Measurements from ENCODE around the gene VWCE.
"Not testable (repeated sequence)": the region's sequence is repeated elsewhere in the genome, so short reads cannot be mapped to it uniquely, and the experiment has no call there.

The VWCE gene

GRCh38 chr11:61254403-61255025 is 40.6 kb downstream of the VWCE start:
- peak; percentile 84 for DNase-seq (ENCODE audit: low spot score)

GRCh38 chr11:61252332-61252731 is 42.8 kb downstream of the VWCE start:
- not testable (repeated sequence) for DNase-seq (ENCODE audit: low spot score)

GRCh38 chr11:61250796-61251765 is 44.0 kb downstream of the VWCE start:
- not testable (repeated sequence) for DNase-seq (ENCODE audit: low spot score)

DNA sequence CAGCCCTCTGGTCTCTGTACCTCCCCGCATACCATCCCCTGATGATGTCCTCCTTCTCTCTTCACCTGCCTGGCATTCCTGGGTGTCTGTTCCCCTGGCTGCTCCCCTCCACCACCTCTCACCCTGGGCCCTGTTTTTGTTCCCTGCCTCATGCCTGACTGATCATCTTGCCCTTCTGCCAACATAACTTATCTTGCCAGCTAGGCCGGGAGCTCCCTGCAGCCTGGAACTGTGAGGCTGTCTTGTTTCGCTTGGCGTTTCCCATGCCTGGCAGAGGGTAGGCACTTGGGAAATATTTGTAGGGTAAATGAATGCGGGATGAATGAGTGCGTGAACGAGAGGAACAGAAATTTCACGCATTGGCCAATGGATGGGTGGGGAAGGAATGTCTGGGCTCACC is 45.9 kb downstream of the VWCE start:
- not testable (repeated sequence) for DNase-seq (ENCODE audit: low spot score)

DNA sequence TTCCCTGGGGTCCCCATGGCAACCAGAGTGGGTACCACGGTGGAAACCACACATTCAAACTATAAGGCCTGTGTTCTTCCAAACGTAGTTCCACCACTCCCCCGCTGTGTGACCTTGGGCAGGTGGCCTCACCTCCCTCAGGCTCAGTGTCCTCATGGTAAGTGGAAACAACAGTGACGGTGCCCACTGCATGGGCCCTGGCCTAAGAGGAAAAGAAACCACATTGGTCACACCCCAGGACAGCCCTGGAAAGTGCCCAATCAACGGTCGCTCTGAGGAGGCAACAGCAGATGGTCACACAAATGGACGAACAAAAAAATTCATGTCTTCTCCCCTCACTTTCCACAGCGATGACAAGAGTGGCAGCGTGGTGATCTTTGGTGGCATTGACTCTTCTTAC is 47.0 kb downstream of the VWCE start:
- DNase-seq (ENCODE audit: low spot score), result not testable (repeated sequence)

- DNase-seq (ENCODE audit: low spot score), result not testable (repeated sequence)
Measured at GRCh38 chr11:61245284-61245964, 49.7 kb downstream of the VWCE start.

GRCh38 chr11:61241526-61241925 is 53.6 kb downstream of the VWCE start:
- not testable (repeated sequence) for DNase-seq (ENCODE audit: low spot score)

- not testable (repeated sequence) for DNase-seq (ENCODE audit: low spot score)
Measured at GRCh38 chr11:61240875-61241274, 54.2 kb downstream of the VWCE start, which contains the start of gene PGA5. Gene PGA5, plus strand, starts transcription at chr11:61241175. Its CDS starts 52 bp downstream, at chr11:61241227.

- DNase-seq (ENCODE audit: low spot score), result not testable (repeated sequence)
Measured at GRCh38 chr11:61240288-61240687, 54.8 kb downstream of the VWCE start.

- DNase-seq (ENCODE audit: low spot score), result not testable (repeated sequence)
Measured at GRCh38 chr11:61237130-61237529, 58.0 kb downstream of the VWCE start.

DNA sequence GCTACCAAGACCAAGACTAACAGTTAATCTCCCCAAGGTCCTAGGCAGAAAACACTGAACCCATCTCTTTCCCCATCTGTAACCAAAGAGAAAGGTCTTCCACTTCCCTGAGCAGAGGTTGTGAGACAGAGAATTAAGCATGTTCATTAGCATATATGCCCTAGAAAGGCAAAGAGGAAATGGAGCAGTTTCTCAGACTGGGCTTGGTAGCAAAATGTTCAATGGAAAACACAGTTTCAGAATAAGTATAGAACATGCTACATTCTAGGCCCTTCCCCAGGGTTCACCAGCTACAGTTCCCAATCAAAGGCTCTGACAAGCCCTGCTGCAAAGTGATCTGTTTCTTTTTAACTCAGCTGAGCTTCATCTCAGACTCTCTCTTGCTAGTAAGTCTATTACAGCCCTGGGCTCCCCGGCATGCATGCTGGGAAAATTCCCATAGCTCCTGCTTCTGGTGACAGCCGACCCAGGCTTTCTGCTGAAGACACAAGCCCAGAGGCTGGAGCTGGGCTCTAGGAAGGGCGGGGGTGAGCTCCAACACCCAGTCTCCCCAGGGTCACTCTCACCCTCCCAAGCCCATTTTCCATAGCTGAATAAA is 62.5 kb downstream of the VWCE start:
- DNase-seq (ENCODE audit: low spot score), result not testable (repeated sequence)

GRCh38 chr11:61231585-61231984 is 63.5 kb downstream of the VWCE start:
- DNase-seq (ENCODE audit: low spot score), result not testable (repeated sequence)

- not testable (repeated sequence) for DNase-seq (ENCODE audit: low spot score)
Measured at GRCh38 chr11:61231033-61231432, 64.1 kb downstream of the VWCE start.

DNA sequence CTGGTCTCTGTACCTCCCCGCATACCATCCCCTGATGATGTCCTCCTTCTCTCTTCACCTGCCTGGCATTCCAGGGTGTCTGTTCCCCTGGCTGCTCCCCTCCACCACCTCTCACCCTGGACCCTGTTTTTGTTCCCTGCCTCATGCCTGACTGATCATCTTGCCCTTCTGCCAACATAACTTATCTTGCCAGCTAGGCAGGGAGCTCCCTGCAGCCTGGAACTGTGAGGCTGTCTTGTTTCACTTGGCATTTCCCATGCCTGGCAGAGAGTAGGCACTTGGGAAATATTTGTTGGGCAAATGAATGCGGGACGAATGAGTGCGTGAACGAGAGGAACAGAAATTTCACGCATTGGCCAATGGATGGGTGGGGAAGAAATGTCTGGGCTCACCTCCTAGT is 65.7 kb downstream of the VWCE start:
- not testable (repeated sequence) for DNase-seq (ENCODE audit: low spot score)

DNA sequence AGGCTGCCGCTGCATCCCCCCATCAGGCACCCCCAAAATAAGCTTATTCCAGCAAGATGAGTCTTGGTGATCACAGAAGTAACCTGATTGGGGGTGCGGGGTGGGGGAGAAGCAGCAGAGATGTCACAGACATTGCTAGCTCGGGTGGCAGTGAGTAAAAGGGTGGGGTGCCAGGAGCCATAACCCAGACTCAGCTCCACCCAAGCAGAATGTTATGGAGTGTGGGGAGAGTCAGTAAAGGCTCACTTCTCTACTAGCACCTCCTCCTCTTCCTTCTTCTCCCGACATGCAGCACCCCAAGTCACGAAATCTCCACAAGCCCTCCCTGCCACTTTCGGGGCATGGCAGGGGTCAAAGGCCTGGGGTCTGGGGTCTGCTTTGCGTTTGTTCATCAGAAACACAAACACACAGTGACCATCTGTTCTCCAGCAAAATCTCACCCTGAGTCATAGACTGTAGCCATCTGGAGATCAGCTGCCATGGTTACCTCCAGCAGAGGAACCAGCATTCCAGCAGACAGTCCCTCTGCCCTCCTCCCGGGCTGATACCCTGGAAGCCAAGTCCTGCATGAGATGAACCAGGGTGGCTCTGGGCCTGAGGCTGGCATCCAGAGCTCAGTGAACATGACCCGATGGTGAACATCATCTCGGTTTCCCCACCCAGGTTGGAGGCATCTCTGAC is 68.5 kb downstream of the VWCE start:
- not testable (repeated sequence) for DNase-seq (ENCODE audit: low spot score)

GRCh38 chr11:61222692-61223091 is 72.4 kb downstream of the VWCE start:
- not testable (repeated sequence) for DNase-seq (ENCODE audit: low spot score)

GRCh38 chr11:61222047-61222446 is 73.1 kb downstream of the VWCE start, which contains the start of gene PGA4:
Gene PGA4, plus strand, starts transcription at chr11:61222347. Its CDS starts 54 bp downstream, at chr11:61222401.
- DNase-seq (ENCODE audit: low spot score), result not testable (repeated sequence)

DNA sequence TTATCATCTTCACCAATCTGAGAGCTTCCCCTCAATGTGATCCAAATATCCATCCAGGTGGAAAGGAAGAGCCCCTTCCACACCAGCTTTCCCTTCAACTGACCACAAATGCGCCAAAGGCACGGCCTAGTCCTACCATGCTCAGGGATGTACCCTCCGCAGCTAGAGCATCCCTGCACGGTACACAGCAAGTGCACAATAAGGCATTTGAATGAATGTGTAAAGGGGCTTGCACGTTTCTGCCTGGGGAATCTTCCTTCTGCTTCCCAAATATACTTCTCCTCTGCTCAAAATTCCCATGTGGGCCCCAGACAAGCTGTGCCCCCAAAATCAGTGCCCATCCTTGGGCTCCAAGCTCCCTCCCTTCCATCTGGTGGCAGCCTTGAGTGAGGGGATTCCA is 76.1 kb downstream of the VWCE start:
- not testable (repeated sequence) for DNase-seq (ENCODE audit: low spot score)

DNA sequence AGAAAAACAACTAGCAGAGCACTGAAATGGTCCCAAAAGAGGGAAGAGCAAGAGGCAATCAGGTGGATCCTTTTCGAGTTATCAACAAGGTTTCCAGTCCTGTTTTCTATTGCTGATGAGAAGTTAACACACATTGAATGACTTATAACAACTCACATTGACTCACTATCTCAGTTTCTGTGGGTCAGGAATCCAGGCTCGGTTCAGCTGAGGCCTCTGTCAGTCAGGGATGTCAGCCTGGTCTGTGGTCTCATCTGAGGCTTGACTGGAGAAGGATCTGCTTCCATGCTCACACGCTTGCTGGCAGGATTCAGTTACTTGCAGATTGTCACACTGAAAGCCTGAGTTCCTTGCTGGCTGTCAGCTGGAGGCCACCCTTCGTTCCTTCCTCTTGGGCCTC is 76.8 kb downstream of the VWCE start:
- DNase-seq (ENCODE audit: low spot score), result not testable (repeated sequence)

- not testable (repeated sequence) for DNase-seq (ENCODE audit: low spot score)
Measured at GRCh38 chr11:61213711-61214324, 81.3 kb downstream of the VWCE start.

GRCh38 chr11:61212202-61212601 is 82.9 kb downstream of the VWCE start:
- not testable (repeated sequence) for DNase-seq (ENCODE audit: low spot score)
